ENCODE results near the gene EPHA1.

EPHA1 gene

DNA sequence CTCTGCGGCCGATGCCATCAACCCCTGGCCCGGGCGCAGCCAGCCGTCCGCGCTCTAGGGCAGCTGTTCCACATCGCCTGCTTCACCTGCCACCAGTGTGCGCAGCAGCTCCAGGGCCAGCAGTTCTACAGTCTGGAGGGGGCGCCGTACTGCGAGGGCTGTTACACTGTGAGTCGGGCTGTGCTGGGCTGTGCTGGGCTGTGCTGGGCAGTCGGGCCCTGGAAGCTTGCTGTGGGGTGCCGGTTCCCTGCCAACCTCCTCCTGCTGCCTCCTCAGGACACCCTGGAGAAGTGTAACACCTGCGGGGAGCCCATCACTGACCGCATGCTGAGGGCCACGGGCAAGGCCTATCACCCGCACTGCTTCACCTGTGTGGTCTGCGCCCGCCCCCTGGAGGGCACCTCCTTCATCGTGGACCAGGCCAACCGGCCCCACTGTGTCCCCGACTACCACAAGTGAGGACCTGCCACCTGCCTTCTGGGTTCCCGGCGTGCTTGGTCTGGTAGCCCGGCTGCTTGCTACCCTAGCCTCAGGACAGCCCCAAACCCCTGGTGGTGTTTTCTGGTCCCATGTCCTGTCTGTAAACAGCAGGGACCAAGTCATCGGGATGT, 20.1 kb downstream of the EPHA1 start:
- no peak for DNase-seq (ENCODE audit: low read depth)

DNA sequence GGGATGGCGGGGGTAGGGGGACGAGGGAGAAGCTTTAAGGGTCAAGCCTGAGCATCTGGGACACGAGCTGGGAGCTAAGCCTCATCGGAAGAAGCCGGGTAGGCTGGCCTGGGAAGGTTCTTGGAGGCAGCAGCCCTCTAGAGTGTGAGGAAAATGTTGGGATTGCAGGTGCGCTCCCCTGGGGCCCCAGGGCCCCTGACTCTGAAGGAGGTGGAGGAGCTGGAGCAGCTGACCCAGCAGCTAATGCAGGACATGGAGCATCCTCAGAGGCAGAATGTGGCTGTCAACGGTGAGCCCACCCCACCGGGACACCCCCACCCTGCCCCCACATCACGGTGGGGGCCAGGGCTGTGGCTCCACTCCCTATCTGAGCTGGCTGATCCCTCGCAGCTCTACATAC, 20.6 kb downstream of the EPHA1 start:
- DNase-seq (ENCODE audit: low read depth): no peak

DNA sequence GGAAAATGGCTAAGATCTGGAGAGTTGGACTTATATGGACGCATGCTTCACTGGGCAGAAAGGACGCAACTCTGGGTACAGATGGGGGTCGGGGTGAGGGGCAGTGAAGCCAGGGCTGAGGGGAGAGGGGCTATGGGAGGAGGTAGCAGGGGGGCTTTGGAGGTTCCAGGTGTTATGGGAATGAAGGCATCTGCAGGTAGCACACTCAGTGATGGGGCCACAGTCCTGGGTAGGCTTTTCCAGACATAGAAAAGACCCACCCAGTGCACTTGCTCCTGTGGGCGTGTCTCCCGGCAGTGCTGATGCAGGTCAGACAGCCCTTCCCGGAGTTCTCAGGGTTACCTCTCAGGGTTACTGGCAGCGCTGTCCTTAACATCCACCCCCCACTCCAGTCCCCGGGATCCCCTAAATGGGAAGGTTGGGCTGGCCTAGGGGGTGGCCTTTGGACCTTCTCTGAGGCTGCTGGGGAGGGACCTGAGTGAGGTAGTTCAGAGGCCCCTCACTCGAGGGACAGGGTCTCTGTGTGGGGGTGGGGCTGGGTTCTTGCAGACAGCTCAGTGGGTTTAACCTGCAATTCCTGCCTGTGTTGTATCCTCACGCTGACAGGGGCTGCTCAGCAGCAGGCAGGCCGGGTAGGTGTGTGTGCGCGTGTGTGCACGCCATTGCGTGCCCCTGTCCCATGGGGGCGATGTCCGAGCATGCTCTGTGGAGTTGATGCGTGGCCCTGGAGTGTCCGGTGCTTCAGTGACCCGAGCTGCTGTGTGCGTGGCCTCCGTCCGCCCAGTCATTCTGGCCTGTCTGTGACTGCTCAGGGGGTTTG, 21.3 kb downstream of the EPHA1 start:
- DNase-seq (ENCODE audit: low read depth): no peak

DNA sequence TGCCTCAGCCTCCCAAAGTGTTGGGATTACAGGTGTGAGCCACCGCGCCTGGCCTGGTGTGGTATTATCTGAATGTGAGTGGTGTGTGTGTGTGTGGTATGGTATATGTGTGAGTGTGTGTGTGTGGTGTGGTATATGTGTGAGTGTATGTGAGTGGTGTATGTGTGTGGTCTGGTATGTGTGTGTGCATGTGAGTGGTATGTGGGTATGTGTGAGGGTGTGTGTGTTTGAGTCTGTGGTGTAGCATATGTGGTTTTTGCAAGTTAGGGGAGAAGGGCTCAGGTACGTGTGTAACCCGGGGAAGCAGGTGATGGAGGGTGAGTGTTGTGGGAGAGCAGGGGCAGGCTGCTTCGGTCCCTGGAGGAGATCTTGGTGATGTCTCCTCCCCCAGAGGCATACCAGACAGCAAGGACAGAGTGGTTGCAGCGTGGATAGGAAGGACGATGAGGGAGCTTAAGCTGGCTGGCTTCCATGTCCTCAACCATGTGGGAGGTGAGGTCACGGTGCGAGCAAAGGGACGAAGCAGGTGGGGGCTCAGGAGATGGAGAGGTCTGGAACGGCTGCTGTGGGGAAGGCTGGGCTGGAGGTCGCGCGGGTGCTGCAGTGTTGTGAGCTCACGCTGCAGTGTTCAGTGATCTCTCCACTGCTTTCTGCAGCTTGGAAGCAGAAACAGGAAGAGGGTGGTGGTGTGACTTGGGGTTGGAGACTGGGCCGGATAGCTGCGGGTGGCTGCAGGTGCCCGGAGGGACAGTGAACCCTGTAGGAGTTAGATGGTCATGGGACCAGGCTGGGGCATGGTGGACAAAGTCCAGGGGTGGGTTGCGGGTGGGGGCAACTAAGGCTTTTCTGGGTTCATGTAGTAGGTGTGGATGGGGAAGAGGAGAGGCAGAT, 22.5 kb downstream of the EPHA1 start:
- no peak for DNase-seq (ENCODE audit: low read depth)

DNA sequence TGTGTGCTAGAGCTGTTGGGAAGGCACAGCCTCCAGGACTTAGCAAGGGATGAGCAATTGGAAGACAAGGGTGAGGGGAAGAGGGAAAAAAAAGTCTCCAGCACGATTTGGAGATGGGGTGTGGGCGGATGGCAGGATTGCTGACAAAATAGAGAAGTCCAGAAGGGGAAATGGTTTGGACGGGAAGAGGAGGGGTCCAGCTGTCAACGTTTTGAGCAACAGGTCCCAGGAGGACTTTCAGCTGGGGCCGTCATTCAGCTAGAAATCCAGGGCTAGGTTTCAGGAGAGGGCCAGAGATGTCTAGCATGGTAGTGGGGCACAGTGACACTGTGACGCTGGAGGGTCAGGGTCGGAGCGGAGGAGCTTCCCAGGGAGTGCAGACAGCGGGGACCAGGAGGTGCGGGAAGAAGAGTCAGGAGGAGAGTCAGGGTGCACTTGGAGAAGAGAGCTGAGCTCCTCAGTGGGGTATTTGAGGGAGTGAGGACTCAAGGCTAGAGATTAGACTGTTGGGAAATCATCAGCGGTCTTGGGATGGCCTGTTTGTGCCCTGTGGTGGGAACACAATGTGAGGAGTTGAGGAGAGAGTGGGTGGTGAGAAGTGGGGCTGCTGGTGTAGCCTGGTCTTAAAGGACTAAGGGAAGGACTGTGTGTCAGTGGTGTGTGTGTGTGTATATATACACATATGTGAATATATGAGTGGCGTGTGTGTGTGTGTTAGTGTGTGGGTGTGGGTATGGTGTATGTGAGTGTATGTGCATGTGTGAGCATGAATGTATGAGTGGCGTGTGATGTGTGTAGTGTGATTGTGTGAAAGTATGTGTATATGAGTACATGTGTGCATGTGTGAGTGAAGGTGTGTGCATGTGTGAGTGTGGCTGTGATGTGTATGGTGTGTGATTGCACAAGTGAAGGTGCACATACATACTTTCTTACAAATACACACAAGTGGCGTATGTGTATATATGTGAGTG, 23.7 kb downstream of the EPHA1 start:
- no peak for DNase-seq (ENCODE audit: low read depth)

DNA sequence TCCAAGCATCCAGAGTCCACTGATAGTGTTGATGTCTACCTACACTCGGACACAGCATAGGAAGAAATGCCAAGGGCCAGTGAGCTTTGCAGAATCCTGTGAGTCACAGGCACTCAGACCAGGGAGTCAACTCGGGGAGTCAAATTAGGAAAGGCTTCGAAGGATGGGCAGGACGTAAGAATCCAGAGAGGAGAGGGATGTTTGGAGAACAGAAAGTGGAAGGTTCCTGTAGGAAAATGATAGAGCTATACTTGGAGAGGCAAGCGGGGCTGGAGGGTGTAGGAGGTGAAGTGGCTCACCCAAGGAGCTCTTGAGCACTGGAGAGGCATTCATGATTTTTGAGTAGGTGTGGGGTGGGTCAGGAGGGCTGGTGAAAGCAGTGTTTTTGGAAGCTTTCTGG, 24.5 kb downstream of the EPHA1 start:
- DNase-seq (ENCODE audit: low read depth): no peak

DNA sequence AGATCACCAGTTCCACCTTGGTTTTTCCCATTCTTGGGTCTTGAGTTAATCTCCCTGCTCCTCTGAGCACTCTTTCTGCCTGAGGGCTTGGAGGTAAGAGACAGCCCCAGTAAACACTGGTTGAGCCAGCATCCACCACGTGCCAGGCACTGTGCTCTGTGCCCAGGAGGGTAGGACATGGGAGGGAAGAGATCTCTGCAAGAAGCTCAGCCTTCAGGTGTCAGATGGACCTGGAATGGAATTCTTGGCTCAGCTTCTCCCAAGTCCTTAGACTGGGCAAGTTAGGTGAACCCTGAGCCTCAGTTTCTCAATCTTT, 25.1 kb downstream of the EPHA1 start:
- DNase-seq (ENCODE audit: low read depth): no peak

DNA sequence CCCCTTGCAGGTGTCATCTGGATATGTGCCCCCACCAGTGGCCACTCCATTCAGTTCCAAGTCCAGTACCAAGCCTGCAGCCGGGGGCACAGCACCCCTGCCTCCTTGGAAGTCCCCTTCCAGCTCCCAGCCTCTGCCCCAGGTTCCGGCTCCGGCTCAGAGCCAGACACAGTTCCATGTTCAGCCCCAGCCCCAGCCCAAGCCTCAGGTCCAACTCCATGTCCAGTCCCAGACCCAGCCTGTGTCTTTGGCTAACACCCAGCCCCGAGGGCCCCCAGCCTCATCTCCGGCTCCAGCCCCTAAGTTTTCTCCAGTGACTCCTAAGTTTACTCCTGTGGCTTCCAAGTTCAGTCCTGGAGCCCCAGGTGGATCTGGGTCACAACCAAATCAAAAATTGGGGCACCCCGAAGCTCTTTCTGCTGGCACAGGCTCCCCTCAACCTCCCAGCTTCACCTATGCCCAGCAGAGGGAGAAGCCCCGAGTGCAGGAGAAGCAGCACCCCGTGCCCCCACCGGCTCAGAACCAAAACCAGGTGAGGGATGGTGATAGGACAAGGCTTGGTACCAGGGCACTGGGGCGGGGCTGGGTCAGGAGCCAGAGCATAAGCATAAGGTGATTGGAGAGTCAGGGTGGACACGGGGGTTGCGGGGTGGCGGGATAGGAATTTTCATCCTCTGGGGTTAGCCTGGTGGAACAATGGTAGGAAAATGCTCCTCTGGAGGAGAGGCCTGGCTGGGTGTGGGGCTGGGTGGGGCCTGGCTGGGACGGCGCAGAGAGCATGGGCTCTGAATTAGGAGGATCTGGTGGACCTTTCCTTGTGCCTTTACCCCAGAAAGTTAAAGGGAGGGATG, 25.6 kb downstream of the EPHA1 start:
- no peak for DNase-seq (ENCODE audit: low read depth)

DNA sequence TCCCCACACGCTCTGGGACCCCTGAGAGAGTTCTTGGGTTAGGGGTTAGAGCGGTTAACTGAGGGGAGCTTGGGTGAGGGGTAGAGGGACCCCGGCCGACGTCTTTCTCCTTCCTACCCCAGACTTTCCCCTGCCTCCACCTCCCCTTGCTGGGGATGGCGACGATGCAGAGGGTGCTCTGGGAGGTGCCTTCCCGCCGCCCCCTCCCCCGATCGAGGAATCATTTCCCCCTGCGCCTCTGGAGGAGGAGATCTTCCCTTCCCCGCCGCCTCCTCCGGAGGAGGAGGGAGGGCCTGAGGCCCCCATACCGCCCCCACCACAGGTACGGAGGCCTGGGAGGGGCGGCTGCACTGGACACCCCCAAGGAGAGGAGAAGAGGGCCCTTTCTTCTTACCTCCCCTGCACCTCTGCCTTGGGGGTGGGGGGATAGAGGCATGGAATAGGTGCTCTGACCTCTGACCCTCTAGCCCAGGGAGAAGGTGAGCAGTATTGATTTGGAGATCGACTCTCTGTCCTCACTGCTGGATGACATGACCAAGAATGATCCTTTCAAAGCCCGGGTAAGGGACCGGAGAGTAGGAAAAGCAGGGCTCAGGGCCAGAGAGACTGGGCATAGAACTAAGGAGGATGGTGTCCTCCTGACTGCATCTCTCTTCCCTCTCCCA, 26.4 kb downstream of the EPHA1 start:
- DNase-seq (ENCODE audit: low read depth): no peak

DNA sequence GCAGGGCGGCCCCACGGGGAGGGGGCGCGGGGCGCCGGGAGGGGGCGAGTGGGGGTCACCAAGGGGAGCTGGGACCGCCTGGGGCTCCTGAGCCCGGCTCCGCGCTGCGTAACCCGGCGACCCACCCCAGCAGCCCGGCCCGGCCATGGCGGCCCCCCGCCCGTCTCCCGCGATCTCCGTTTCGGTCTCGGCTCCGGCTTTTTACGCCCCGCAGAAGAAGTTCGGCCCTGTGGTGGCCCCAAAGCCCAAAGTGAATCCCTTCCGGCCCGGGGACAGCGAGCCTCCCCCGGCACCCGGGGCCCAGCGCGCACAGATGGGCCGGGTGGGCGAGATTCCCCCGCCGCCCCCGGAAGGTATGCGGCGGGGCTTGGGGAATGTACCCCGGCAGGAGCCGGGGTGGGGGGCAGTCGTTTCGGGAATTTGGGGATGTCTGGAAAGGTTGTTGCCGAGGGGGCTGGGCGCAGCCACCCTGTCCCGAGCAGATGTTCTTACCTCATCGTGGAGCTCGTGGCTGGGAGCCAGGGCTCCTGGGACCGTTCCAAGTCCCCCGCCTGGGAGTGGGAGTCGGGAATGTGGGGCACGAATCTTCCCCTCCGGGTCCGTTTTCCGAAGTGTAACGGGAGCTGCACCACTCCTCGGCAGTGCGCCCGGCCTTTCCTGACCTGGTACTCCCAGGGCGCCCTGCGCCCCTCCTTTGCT, 27.1 kb downstream of the EPHA1 start:
- DNase-seq (ENCODE audit: low read depth): no peak

DNA sequence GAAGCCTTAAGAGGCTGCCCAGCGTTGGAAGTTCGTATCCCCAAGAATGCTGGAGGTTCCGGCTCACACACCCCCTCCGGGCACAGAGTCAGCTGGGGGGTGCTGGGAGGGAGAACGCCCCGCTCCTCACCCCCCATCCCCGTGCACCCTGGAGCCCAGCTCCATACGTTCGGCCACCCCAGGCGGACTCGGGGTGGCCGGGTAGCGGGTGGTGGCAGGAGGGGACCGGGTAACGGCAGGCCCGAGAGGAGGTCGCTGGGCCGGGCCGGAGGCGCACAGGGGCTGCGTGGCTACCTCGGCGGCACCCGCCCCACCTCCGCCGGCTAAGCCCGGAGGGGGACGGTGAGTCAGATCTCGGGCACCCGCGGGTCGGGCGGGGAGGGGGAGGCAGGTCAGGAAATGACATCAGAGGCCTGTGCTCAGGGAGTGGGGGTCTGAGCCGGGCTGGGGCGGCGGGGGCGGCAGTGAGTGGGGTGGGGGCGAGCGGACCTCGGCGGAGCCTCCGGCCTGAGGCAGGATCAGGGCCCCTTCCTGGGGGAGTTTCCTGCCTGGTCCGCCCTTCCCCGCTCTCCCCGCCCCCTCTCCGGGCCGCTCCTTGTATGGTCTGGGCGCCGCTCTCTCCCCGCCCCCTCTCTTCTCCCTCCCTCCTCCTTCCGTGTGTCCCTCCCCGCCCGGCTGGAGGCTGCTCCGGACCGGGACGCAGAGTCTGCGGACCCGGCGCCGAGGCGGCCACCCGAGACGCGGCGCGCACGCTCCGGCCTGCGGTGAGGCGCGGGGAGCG, 27.8 kb downstream of the EPHA1 start, which contains the start of gene ZYX:
Gene ZYX, plus strand, starts transcription at position 700 of the 781 bp plus-strand sequence. CDS start 227 bp downstream, outside the sequence.
- DNase-seq (ENCODE audit: low read depth): peak; percentile 80

DNA sequence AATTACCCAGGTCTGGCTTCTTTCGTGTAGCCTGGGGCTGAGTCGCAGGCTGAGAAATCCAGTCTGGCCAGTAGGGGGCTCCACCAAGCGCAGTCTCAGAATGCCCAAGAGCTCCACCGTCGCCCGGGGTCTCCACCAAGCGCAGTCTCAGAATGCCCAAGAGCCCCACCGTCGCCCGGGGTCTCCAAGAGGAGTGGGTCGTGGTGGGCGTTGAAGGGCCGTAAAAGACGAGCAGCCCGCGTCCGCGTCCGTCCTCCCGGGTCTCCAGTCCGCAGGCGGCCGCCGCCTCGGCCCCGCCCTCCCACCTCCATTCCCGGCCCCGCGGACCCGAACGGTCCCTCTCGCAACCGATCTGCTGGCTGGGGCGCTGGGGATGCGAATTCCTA, 28.4 kb downstream of the EPHA1 start:
- peak; percentile 85 for DNase-seq (ENCODE audit: low read depth)

DNA sequence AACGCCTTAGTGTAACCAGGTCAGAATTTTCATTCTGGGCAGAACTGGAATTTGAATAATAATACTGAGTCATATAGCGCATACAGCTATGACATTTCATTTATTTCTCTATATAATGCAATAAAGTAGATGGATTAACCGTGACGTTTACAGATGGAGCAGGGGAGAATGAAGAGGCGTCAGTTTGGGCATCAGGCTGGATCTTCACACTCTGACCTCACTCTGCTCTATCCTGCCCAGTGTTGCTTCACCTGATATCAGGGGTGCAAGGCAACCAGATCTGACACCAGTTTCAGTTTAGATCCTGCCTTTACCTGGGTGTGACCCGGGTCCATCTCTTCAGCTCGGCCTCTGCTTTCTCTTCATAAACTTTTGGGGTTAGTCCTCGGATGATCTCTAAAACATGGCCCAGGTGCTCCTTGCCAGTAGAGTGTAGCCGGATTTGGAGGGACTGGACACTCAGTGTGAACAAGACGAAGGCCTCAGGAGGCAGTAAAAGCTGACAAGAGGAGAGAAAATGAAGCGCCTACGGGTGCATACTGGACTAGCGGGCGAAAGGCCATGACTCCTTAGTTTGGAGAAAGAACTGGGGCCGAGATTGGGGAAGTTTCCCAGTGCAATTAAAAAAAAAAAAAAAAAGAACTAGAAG, 28.9 kb downstream of the EPHA1 start:
- DNase-seq (ENCODE audit: low read depth): no peak

DNA sequence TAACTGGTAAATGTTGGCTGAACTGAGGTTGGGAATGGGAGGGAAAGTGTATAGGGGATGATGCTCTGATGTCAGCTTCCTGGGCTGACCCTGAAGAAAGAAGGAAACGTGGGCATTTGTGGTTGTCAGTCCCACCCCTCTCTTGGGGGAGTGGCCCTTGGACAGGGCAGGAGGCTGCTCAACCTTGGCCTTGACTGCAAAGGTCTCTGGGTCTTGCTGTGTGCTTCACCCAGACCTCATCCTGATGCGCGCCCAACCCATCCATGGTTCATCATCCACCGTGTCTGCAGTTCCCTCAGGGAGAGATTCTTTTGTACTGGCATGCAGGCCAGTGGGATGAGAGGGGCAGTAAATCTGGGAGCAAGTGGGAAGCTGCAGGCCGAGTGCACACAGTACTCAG, 32.3 kb downstream of the EPHA1 start:
- no peak for DNase-seq (ENCODE audit: low read depth)

DNA sequence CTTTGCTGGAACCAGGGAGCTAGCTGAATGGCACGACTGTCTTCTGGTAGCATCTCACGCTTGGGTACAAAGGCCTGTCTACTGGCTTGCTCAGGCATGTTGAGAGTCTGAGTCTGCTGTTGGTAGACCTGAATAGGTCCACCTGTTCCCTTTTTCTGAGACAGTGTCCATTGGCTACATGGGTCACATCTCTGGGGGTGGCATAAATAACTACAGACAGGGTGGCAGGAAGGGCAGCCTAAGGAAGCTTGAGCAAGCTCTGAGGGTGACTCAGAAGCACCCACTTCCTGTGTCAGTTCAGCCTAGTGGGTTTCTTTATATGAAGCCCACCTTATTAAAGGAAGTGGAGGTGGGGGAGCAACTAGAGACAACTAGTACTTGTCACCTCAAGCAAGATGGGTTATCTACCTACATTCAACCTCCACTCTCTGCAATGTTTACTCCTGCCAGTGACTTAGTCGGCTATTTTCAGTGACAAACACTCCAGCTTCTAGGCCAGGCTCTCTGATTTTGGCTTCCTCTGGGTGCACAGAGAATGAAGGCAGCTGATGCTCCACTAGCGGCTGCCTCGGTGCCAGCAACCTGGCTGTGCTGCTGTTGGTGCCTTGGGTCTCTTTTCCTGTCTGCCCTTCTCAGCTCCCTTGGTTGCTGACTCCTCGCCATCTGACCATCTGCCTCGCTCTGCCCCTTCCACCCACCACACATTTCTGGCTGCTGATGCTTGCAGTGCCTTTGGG, 33.2 kb downstream of the EPHA1 start:
- no peak for DNase-seq (ENCODE audit: low read depth)

DNA sequence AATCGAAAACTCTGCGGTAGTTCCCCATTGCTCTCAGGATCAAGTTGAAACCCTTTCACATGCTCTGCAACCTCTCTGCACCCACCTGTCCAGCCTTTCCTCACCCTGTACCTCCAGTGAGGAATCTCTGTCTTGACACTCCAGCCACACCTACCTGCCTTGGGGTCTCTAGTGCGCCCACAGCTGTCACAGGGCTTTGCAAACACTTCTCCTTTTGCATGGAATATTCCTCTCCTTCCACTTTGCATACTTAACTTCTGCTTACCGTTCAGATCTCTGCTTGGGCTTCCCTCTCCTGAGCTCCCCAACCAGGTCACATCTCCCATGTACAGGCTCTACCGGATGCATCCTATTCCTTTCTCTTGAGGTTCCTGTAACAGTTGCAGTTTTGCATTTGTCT, 34.1 kb downstream of the EPHA1 start:
- no peak for DNase-seq (ENCODE audit: low read depth)

DNA sequence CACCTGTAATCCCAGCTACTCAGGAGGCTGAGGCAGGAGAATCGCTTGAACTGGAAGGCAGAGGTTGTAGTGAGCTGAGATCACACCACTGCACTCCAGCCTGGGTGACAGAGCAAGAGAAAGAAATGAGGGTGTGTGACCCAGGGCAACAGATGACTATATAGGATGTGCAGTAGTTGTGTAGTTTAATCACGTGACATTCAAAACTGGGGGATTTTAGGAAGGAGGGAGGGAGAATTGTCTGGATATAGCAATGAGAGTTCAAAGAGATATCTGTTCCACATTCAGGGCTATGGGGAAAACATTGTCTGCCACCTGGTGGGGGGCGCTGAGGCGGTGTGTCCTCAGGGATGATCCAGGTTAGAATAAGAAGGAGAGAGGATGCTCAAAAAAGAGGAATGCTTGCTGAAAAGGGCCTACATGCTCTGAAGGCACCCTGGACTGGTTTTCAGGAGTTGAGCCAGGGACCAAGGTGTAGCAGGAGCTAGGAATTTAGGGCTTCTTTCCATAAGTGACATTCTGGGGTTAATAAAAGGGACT, 35.3 kb downstream of the EPHA1 start:
- DNase-seq (ENCODE audit: low read depth): no peak

All from activated T-cell treated with anti-CD3 and anti-CD28 coated beads for 1 hour (primary cell).